GM18907 (cell line): ENCODE results near the gene TULP4.

Experiments
- ATAC-seq: cut with Tn5 transposase; IDR thresholded peaks from one replicate; pipeline ENCODE4 v1.9.1; 2021; ENCODE audit warnings: mild to moderate bottlenecking, moderate library complexity; ENCODE audit not compliant: unreplicated experiment

The TULP4 gene, protein sequence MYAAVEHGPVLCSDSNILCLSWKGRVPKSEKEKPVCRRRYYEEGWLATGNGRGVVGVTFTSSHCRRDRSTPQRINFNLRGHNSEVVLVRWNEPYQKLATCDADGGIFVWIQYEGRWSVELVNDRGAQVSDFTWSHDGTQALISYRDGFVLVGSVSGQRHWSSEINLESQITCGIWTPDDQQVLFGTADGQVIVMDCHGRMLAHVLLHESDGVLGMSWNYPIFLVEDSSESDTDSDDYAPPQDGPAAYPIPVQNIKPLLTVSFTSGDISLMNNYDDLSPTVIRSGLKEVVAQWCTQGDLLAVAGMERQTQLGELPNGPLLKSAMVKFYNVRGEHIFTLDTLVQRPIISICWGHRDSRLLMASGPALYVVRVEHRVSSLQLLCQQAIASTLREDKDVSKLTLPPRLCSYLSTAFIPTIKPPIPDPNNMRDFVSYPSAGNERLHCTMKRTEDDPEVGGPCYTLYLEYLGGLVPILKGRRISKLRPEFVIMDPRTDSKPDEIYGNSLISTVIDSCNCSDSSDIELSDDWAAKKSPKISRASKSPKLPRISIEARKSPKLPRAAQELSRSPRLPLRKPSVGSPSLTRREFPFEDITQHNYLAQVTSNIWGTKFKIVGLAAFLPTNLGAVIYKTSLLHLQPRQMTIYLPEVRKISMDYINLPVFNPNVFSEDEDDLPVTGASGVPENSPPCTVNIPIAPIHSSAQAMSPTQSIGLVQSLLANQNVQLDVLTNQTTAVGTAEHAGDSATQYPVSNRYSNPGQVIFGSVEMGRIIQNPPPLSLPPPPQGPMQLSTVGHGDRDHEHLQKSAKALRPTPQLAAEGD (N-terminal part only)

GRCh38 chr6:158312165-158312564 lies at the start of gene TULP4:
Gene TULP4 (plus strand): TSS chr6:158312465. CDS start chr6:158314017, 1,552 bp downstream.
- no peak for ATAC-seq

DNA sequence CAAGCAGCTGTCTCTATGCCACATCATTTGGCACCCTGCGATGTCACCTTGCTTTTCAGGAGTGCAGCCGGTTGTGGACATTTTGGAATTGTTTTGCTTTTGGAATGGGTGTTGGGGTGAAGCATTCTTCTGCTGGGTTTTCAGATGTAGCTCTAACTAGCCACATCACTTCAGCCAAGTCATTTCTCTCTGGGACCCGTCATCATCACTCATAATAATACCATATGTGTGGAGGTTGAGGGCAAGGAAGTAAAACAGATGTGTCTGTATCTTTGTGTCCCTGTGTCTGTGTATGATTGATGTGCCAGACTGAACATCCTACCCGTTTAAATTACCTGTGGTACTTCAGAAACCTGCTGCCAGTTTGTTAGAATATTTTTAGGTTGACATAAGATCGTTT lies 49.5 kb upstream of the TULP4 start:
- ATAC-seq: no peak

DNA sequence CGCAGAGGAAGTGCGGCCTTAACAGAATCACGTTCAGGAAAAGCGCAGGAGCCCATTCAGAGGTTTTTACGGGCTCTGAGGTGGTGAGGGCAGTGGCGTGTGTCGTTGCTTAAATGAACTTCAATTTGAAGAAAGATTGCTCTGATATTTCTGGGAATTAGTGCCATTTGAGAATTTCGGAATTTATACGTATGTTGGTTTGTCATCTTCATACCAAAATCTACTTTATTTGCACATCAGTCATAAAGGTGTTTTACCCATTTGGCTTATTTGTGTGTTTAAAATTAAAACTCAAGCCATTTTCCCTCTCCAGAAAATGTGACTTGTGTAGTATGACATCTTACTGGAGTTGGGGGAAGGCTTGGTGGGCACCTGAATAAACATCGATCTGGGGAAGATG lies 48.1 kb upstream of the TULP4 start:
- ATAC-seq: no peak

- ATAC-seq: no peak
These were observed 46.1 kb upstream of the TULP4 start for GRCh38 chr6:158266131-158266530.

DNA sequence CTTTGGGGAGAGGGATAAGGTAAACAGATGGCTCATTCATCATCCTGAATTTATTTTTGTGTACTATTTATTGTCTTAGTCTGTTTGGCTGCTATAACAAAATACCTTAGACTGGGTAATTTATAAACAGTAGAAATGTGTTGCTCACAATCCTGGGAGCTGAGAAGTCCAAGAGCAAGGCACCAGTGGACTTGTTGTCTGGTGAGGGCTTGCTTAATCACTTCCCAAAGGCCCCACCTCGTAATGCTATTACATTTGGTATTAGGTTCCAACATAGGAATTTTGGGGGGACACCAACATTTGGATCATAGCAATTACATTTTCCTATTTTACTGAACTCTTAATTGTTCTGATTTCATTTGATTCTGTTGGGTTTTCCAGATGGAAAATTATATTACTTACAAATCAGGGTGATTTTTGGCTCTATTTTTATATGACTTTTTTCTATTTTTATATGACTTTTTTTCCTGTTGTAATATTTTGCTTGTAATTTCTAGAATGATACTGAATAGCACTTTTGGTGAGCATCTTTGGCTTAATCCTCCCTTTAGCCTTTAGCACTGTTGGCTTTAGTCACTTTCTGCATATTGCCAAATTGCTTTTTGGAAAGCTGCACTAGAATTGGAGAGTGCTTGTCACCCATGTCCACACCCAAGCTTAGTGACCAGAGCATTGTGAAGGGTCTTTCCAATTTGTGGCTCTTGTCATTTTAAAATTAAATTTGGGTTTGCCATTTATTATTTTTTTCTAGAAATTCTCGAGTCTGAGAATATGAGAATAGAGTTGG lies 43.7 kb upstream of the TULP4 start:
- no peak for ATAC-seq

DNA sequence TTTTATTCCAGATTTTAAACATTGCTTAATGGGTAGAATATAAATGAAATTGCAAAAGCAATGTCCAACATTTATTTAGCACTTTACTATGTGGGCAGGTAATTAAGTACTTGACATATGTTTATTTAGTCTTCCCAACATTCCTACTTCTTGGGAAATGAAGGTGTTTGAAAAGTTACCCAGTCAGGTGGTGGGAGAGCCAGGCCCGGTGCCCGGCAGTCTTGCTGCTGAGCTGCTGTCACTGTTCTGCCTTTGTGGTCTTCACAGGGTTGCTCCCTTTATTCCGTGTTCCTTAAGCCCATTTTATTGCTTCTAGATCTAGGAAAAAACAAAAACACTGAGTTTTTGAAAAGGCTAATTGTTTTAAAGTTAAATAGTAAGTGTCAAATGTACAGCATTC lies 42.6 kb upstream of the TULP4 start:
- no peak for ATAC-seq

DNA sequence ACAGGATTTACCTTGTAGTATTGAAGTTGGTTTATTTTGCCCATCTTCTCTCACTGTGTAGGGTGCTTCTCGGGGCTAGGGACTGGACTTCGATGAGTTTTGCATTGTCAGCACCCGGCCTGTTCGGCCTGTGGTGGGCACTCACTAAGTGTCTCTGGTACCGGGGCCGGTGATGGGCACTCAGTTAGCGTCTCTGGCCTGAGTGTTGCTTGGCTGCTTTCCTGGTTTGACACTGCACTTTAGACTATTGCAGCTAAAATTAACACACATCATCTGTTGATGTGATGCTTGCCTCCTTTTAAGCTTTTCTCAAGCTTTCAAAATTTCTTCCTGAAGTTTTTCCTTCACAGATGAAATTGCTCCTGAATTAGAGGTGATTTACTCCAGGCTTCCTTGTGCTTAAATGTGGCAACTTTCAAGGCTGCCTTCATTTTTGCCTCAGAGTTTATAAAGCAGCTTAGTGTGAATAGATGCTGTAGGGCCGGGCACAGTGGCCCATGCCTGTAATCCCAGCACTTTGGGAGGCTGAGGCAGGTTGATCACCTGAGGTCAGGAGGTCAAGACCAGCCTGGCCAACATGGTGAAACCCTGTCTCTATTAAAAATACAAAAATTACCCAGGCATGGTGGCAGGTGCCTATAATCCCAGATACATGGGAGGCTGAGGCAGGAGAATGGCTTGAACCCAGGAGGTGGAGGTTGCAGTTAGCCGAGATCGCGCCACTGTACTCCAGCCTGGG lies 41.7 kb upstream of the TULP4 start:
- ATAC-seq: no peak

- no peak for ATAC-seq
These were observed 39.9 kb upstream of the TULP4 start for GRCh38 chr6:158272324-158272723.

DNA sequence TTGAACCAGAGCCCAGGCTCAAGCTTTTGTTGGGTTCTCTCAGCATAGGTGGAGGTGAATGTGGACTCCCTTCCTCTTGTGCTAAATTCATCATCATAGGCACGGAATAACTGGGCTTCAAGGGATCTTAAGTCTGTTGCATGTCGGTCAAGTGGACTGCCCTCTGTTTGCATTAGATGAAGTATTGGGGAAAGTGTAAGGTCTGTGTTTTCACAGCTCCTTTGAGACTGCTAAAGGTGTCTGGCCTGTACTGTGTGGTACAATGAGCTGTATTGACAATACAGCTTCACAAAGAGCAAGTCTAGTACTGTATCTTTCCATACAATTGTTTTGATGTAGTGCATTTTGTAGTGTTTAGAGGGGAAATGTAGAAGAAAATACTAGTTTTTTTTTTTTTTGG lies 34.3 kb upstream of the TULP4 start:
- no peak for ATAC-seq

GRCh38 chr6:158279615-158280014 lies 32.6 kb upstream of the TULP4 start:
- ATAC-seq: no peak

- peak; percentile 77 for ATAC-seq
These were observed 28.8 kb upstream of the TULP4 start for GRCh38 chr6:158283304-158283980.

DNA sequence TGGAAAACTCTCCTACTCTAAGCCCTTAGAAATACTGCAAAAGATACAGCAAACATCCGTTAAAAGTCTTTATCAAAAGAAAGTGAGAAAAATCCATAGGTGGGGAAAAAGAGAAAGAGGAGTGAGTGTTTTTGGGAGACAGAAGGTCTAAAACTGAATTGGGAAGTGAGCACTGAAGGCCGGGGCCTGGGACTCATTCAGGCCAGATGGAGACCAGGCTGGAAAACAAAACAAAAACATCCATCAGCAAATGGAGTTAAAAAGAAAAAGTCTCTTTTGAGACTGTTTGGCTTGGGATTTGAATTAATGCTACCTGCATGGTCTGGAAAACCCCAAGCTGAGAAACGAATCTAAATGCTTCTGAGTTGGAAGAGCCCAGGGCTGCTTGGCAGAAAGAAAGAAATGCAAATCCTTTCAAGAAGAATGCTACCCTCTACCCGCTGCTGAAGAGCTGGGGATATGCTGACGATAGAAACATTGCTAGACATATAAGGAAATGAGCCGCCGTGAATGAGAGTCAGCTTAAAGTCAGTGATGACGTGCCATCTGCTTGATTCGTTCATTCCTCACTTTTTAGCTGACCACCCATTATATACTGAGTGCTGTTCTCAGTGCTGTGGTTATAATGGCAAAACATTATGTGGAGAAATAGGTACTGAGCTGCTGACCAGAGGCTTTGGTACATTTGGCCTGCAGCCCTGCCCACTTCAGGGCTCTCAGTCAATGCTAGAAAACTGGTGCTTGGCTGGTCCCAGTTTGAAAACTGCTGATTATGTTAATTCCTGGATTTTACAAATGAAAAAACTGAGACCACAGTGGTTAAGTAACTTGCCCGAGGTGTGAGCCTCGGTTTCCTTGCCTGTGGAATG lies 28.0 kb upstream of the TULP4 start:
- no peak for ATAC-seq

GRCh38 chr6:158284876-158285655 lies 27.2 kb upstream of the TULP4 start:
- no peak for ATAC-seq

GRCh38 chr6:158285656-158286021 lies 26.6 kb upstream of the TULP4 start:
- ATAC-seq: no peak

GRCh38 chr6:158286413-158286812 lies 25.9 kb upstream of the TULP4 start:
- no peak for ATAC-seq

- no peak for ATAC-seq
These were observed 25.2 kb upstream of the TULP4 start for GRCh38 chr6:158287047-158287446.

DNA sequence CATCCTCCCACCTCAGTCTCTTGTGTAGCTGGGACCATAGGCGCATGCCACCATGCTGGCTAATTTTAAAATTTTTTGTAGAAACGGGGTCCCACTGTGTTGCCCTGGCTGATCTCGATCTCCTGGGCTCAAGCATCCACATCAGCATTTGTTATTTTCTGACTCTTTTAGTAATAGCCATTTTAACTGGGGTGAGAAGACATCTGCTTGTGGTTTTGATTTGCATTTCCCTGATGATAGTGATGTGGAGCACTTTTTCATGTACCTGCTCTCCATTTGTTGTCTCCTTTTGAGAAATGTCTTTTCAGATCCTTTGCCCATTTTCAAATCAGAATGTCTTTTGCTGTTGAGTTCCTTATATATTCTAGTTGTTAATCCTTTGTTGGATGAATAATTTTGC lies 22.2 kb upstream of the TULP4 start:
- peak; percentile 63 for ATAC-seq

GRCh38 chr6:158290659-158291058 lies 21.6 kb upstream of the TULP4 start:
- ATAC-seq: peak; percentile 81
